Skin epidermis (tissue), 12 donors: Measurements from ENCODE around the gene SLC16A9.

Experiments used
- H3K27ac ChIP-seq, 21 experiments: fragments of 200-600 bp; sonication (generic) in 11 of 21; one replicate each; pipeline ENCODE4 v1.5.0; 2020; ENCODE audit warnings: mild to moderate bottlenecking in 3 of 21, inconsistent platforms in 2 of 21, moderate library complexity in 2 of 21
- H3K4me3 ChIP-seq, 7 experiments: fragments of 200-600 bp; sonication (generic) in 2 of 7; one replicate each; pipeline ENCODE4 v1.5.0; 2020; ENCODE audit warnings: inconsistent platforms in 2 of 7, mild to moderate bottlenecking in 2 of 7, moderate library complexity in 1 of 7

Gene SLC16A9

GRCh38 chr10:59724098-59724938, 14.7 kb upstream of the SLC16A9 start:
- no peak overlapping the region for H3K27ac ChIP-seq
- no peak overlapping the region for H3K4me3 ChIP-seq

- Histone ChIP-seq H3K4me3 (no peak overlapping the region), H3K27ac (no peak overlapping the region)
Measured at GRCh38 chr10:59720377-59720776, 10.7 kb upstream of the SLC16A9 start.

GRCh38 chr10:59719374-59719773, 9.7 kb upstream of the SLC16A9 start:
- H3K27ac ChIP-seq = no peak overlapping the region

GRCh38 chr10:59718257-59718656, 8.6 kb upstream of the SLC16A9 start:
- Histone ChIP-seq H3K27ac (no peak overlapping the region), H3K4me3 (no peak overlapping the region)

More at GRCh38 chr10:59719374-59719773, 9.7 kb upstream of the SLC16A9 start:
- no peak overlapping the region for H3K4me3 ChIP-seq

- H3K27ac ChIP-seq = no peak overlapping the region
- H3K4me3 ChIP-seq = no peak overlapping the region
Measured at GRCh38 chr10:59713196-59713821, 3.7 kb upstream of the SLC16A9 start.

GRCh38 chr10:59711871-59712494, 2.3 kb upstream of the SLC16A9 start:
- no peak overlapping the region for H3K27ac ChIP-seq

GRCh38 chr10:59708816-59709394, 745 bp downstream of the SLC16A9 start:
- Histone ChIP-seq H3K27ac (peak overlapping the region in 5 of 21 experiments; percentile 7 to 40 (median 29)), H3K4me3 (peak overlapping the region; percentile 29 to 63 (median 53))

More at GRCh38 chr10:59711871-59712494, 2.3 kb upstream of the SLC16A9 start:
- H3K4me3 ChIP-seq = no peak overlapping the region

- Histone ChIP-seq H3K4me3 (no peak overlapping the region), H3K27ac (no peak overlapping the region)
Measured at GRCh38 chr10:59706851-59707797, 2.5 kb downstream of the SLC16A9 start.

- no peak overlapping the region for H3K4me3 ChIP-seq
- H3K27ac ChIP-seq = no peak overlapping the region
Measured at GRCh38 chr10:59705931-59706330, 3.7 kb downstream of the SLC16A9 start.

GRCh38 chr10:59704630-59705029, 5.0 kb downstream of the SLC16A9 start:
- H3K4me3 ChIP-seq = no peak overlapping the region
- H3K27ac ChIP-seq = no peak overlapping the region

GRCh38 chr10:59702347-59702746, 7.3 kb downstream of the SLC16A9 start:
- Histone ChIP-seq H3K4me3 (no peak overlapping the region), H3K27ac (no peak overlapping the region)

GRCh38 chr10:59700709-59701108, 8.9 kb downstream of the SLC16A9 start:
- H3K27ac ChIP-seq = no peak overlapping the region

GRCh38 chr10:59698326-59698725, 11.3 kb downstream of the SLC16A9 start:
- Histone ChIP-seq H3K4me3 (no peak overlapping the region), H3K27ac (no peak overlapping the region)

More at GRCh38 chr10:59700709-59701108, 8.9 kb downstream of the SLC16A9 start:
- H3K4me3 ChIP-seq = no peak overlapping the region

GRCh38 chr10:59695637-59696036, 14.0 kb downstream of the SLC16A9 start:
- H3K4me3 ChIP-seq = no peak overlapping the region
- H3K27ac ChIP-seq = no peak overlapping the region

- H3K4me3 ChIP-seq = no peak overlapping the region
Measured at GRCh38 chr10:59694936-59695335, 14.7 kb downstream of the SLC16A9 start.

GRCh38 chr10:59692113-59692512, 17.5 kb downstream of the SLC16A9 start:
- Histone ChIP-seq H3K27ac (no peak overlapping the region), H3K4me3 (no peak overlapping the region)

More at GRCh38 chr10:59694936-59695335, 14.7 kb downstream of the SLC16A9 start:
- no peak overlapping the region for H3K27ac ChIP-seq

- Histone ChIP-seq H3K27ac (peak overlapping the region in 1 of 21 experiments; percentile 37), H3K4me3 (no peak overlapping the region)
Measured at GRCh38 chr10:59688921-59689351, 20.7 kb downstream of the SLC16A9 start.

GRCh38 chr10:59687657-59688056, 22.0 kb downstream of the SLC16A9 start:
- Histone ChIP-seq H3K27ac (no peak overlapping the region), H3K4me3 (no peak overlapping the region)

GRCh38 chr10:59684006-59684405, 25.6 kb downstream of the SLC16A9 start:
- Histone ChIP-seq H3K4me3 (no peak overlapping the region), H3K27ac (no peak overlapping the region)
